NT2/D1 (cell line): ENCODE measurements around the gene HNF1B.

Experiments
- SUZ12 ChIP-seq: IDR thresholded peaks from 2 replicates; pipeline ENCODE4 v1.6.1; 2011; ENCODE audit not compliant: insufficient read length, insufficient read depth; ENCODE audit errors: extremely low read depth
- YY1 ChIP-seq: IDR thresholded peaks from 2 replicates; pipeline ENCODE4 v1.6.1; 2011; ENCODE audit not compliant: insufficient read length, insufficient read depth

GRCh38 chr17:37750768-37751475 is 6.1 kb upstream of the HNF1B start:
- TF ChIP-seq YY1 = no peak
- TF ChIP-seq SUZ12 = no peak
